GM19239 (cell line): Measurements from ENCODE around the gene SERPINB10.

ENCODE experiments used
- DNase-seq: peaks from one replicate; pipeline ENCODE4 v3.0.0; 2011; ENCODE audit warnings: low spot score; ENCODE audit not compliant: insufficient read length
- FAIRE-seq: peaks from 2 replicates; lab custom pipeline; 2011; peaks lifted over from hg19 to GRCh38; lab: Jason Lieb, UNC

Gene SERPINB10

GRCh38 chr18:63907664-63908063, at the start of gene SERPINB10:
TSS of gene SERPINB10 (plus strand) at chr18:63907958. CDS start at chr18:63915511, 7,553 bp downstream.
- FAIRE-seq, result peak; percentile 84
- no peak for DNase-seq

DNA sequence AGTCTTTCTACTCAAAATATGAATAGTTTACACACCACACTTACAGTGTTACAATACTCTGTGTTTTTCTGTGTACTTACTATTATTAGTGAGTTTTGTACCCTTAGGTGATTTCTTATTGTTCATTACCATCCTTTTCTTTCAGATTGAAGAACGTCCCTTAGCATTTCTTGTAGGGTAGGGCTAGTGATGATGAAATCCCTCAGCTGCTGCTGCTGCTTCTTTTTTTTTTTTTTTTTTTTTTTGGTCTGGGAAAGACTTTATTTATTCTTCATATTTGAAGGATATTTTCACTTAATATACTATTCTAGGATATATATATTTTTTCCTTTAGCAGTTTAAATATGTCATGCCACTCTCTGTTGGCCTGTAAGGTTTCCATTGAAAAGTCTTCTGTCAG, 49.3 kb upstream of the SERPINB10 start:
- FAIRE-seq (no peak), DNase-seq (no peak)

DNA sequence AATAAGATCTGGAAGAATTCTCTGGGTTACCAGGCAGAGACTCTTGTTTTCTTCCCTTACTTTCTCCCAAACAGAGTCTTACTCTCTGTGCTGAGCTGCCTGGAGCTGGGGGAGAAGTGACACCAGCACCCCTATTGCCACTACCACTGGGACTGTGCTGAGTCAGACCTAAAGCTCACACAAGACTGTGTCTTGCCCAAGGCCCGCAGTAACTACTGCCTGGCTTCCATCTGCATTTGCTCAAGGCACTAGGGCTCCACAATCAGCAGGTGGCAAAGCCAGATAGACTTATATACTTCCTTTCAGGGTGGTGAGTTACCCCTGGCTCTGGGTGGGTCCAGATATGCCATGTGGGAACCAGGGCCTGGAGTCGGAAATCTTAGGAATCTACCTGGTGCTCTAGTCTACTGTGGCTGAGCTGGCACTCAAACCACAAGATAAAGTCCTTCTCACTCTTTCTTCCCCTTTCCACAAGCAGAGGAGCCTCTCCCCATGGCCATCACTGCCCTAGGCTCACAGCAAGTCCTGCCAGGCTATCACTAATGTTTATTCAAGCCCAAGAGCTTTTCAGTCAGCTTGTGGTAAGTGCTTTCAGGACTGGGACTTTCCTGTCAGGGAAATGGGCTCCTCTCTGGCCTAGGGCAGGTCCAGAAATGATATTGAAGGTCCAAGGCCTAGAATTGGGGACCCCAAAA, 47.8 kb upstream of the SERPINB10 start:
- DNase-seq, result no peak
- FAIRE-seq, result no peak

DNA sequence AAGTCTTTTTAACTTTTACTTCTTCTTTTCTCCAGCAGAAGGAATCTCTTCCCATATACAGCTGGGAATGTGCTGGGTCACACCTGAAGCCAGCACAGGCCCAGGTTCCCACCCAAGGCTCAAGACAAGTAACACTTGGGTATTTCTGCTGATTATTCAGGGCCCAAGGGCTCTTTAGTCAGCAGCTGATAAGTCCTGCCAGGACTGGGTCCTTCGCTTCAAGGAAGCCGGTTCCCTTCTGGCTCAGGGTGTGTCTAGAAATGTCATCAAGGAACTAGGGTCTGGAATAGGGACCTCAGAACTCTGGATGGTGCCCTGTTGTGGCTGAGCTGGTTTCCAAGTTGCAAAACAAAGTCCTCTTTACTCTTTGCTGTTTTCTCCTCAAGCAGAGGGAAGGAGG, 47.2 kb upstream of the SERPINB10 start:
- DNase-seq (no peak), FAIRE-seq (no peak)

- no peak for FAIRE-seq
- DNase-seq, result no peak
Measured at GRCh38 chr18:63867368-63868125, 40.2 kb upstream of the SERPINB10 start.

DNA sequence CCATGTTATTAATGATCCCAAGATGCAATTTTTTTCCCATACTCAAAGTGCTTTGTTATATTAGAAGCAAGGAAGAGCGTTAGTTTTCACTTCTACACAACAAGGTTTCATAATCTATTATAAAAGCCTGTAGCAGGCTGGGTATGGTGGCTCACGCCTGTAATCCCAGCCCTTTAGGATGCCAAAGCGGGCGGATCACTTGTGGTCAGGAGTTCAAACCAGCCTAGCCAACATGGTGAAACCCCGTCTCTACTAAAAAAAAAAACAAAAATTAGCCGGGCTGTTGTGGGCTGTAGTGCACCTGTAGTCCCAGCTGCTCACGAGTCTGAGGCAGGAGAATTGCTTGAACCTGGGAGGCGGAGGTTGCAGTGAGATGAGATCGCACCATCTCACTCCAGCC, 39.2 kb upstream of the SERPINB10 start:
- FAIRE-seq (no peak), DNase-seq (no peak)

DNA sequence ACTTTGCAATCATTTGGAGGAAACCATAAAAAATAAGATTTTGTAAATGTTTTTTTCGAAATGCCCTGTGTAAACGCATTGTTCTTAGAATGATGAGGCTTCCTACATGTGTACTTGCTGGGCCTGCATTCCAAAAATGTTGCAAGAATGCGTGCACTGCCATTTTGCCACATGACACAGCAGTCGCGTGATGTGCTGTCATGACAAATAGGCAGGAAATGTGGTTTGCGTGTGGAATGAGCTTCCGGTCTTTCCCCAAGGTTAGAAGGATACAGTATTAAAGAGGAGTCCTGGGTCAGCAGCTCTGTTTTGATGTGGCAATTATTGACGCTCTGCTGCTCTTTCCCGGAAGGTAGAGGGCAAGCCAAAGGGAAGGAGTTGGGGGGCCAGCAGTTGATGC, 38.4 kb upstream of the SERPINB10 start:
- no peak for FAIRE-seq

DNA sequence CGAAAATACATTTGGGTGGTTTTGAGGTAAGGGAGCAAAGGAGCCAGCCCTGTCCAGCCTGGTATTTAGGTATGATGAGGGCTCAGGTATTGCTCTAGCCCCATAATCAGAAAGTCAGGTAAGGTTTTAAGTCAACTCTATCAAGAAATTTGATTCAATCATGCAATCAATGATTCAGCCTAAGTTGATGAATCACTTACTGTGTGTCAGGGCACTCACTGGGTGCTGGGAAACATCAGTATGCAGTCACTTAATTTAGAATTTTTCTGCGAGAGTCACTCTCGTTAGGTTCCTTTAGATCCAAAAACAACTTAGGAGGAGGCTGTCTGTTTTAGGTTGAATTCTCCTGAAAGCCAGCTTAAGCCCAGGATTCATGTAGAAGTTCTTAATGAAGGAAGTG, 37.9 kb upstream of the SERPINB10 start:
- no peak for DNase-seq
- no peak for FAIRE-seq

More for the DNA sequence above, 38.4 kb upstream of the SERPINB10 start:
- no peak for DNase-seq

DNA sequence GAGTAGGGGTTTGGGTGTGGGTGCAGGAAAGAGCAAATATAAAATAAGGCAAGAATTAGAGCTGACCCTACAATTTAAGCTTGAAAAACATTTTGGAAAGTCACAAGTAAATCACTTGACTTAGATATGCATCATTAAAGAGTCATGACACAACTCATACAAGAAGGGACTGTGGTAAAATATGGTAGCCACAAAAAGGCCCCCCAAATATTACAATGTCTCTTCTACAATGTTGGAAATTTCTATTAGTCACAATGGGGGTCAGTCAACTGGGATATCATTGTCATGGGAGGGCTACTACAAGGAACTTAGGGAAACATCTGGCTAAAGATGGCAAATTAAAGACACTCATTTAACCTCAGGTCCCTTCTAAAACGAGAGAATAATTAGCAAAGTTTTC, 35.9 kb upstream of the SERPINB10 start:
- FAIRE-seq (no peak), DNase-seq (no peak)

- FAIRE-seq (no peak), DNase-seq (no peak)
Measured at GRCh38 chr18:63872586-63872985, 35.2 kb upstream of the SERPINB10 start.

GRCh38 chr18:63878343-63878742, 29.4 kb upstream of the SERPINB10 start:
- DNase-seq, result no peak
- no peak for FAIRE-seq

GRCh38 chr18:63878925-63879324, 28.8 kb upstream of the SERPINB10 start:
- FAIRE-seq, result no peak
- no peak for DNase-seq

- no peak for FAIRE-seq
- DNase-seq, result no peak
Measured at GRCh38 chr18:63879709-63880108, 28.0 kb upstream of the SERPINB10 start.

DNA sequence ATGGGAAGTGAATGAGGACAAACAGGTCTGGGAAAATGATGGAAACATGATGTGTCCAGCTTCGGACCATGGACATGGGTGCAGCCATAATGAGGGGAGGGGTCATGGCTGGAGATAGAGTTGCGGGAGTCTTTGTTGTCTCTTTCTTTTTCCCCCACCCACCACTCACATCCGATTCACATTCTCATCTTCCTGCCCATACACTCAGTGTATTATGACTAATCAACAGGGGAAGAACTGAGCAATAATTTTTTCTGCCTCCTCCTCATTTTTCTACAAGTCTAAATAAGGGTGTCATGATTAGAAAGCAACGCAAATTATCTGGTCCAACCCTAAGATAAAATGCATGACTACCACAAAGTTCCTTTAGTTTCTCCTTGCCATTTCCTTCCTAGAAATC, 25.9 kb upstream of the SERPINB10 start:
- no peak for DNase-seq
- FAIRE-seq, result no peak

DNA sequence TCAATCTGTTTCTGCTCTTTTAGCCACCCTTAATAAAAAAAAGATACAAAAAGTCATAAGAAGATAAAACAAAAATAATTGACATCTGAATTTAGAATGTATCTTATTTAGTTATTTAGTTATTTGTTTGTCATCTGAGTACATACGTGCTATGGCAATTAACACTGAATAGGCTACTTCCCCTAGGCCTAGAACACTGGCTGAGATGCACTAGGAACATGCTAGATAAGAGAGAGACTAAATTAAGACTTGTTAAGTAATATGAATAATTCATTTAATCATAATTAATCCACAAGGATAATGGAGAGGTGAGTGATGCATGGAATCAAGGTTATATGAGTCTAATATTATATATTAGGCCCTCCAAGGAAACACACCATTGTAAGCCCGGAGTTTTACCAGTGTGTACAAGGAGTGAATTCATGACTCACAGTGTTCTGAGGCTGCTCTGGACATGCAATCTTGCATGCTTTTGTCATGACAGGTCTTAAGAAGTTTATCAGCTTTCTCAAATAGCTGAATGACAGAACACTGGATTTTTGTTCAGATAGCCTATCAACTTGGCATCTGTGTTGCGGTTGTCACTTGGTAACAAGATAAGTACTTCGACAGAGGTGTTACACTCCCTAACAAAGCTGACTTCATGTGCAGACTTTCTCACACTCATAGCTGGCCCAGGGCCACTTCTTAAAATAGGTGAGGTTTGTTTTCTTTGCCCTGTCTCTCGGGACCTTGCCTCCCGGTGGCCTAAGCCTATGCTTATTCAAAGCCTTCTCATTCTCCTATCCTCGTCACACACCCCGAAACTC, 25.2 kb upstream of the SERPINB10 start:
- DNase-seq (no peak), FAIRE-seq (no peak)

DNA sequence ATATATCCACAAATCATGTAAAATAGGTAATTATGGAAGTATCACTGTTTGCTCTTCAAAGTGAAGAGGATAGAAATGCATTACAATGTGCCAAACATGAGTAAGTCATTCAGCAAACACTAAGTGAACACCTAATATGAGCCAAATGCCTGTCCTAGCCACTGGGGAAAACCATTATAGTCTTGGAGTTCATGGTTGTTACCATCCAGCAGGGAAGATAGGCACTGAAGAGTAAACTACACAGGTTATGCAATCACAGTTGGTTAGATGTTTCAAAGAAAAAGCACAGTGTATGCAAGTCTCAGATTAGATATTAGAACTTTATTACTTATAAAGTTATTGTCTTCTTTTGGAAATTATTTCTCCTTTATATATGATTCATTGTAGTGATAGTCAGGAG, 24.1 kb upstream of the SERPINB10 start:
- FAIRE-seq, result no peak
- no peak for DNase-seq

DNA sequence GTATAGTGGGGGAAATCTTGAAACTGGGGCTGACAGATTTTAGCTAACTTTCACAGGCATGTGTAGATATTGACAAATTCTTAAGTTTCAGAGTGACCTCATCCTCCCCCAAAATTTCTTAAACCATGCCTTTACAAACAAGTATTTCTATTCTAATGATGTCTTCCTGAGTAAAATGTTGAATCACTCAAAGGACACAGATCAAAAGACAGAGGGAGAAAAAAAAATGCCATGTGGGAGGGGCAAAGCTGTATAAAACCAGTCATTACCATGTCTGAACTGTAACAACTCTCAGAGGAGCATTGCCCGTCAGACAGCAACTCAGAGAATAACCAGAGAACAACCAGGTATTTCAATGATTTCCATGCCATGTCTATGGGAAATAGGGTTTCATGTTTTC, 20.3 kb upstream of the SERPINB10 start, which contains the start of gene SERPINB2:
Gene SERPINB2, plus strand, starts transcription at position 282 of the 400 bp plus-strand sequence. CDS start 3,740 bp downstream, outside the sequence.
- FAIRE-seq, result no peak
- no peak for DNase-seq

GRCh38 chr18:63888470-63889190, 19.1 kb upstream of the SERPINB10 start:
- FAIRE-seq (no peak), DNase-seq (no peak)

DNA sequence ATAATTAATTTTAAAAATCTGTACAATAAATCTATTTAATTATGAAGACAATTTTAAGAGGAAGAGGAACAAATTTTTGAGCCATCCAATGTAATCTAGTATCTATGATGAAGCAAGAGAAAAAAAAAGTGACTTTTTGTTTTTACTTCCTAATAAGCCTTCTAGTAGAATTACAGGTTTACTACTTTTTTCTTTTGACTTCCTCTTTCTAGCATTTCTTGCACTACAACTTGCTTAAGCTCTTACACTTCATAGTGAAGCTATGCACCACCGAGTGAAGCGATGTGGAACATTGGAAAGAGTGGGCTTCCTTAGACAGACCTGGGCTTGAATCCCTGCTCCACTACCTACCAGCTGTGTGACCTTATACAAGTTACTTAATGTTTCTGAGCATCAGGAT, 18.1 kb upstream of the SERPINB10 start:
- DNase-seq (no peak), FAIRE-seq (no peak)
